ENCODE measurements around the gene GFM2. TPM values are rescaled to one million over a fixed set of nuclear protein-coding genes. Genes with fewer than 3 reads are reported as not detected.

GFM2 gene
- total and polyA plus RNA-seq, 2 of the 13 experiments (the other 11 are each of a cell fraction or from before 2014, with no cell fraction given): 22.0 to 41.6 TPM

DNA sequence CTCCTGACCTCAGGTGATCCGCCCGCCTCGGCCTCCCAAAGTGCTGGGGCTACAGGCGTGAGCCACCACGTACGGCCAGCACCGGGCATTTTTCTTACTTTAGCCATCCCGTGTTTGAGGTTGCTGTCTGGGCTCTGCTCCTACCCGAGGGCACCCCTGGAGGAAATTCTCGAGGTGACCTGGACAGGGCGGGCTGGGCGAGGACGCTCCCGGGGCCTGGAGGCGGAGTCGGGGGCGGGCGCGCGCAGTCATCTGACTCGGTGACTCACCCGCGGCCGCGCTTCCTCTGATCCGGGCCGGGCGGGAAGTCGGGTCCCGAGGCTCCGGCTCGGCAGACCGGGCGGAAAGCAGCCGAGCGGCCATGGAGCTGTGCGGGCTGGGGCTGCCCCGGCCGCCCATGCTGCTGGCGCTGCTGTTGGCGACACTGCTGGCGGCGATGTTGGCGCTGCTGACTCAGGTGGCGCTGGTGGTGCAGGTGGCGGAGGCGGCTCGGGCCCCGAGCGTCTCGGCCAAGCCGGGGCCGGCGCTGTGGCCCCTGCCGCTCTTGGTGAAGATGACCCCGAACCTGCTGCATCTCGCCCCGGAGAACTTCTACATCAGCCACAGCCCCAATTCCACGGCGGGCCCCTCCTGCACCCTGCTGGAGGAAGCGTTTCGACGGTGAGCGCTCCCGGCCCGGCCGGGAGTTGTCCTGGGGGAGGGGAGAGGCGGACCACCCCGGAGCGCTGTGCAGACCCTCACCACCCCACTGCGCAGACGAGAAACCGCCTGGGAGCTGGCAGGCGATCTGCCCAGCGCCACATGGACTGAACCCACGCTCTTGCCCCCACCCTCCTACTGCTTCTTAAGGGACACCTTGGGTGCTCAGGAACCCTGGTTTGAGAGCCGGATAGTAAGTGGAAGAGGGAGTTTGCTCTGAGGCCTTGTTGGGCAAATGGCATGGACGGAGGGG is 81.7 kb downstream of the GFM2 start, which contains the start of gene HEXB:
Gene HEXB (plus strand): TSS at position 334 of the 952 bp plus-strand sequence. CDS start 28 bp downstream, at position 362.
- CTCF ChIA-PET (ENCODE audit: low intra/inter-chr PET ratio, low total read pairs): no interaction called here
- no TSS peak for BruUV-seq (replicated peaks)
- H3K9me3 ChIP-seq (ENCODE audit: low read length): no peaks in the 10 kb centered on the region
- H3K4me1 ChIP-seq (ENCODE audit: insufficient read depth, low read length): peaks cover 27% of the 10 kb centered on the region
- DNase-seq (ENCODE audit: low spot score): peak; percentile 73
- in situ Hi-C loops (cut with HindIII; ENCODE audit: extremely low pct_ligation_motif_present, low pct_unique_long_range_greater_than_20kb): loop anchor here (25.0 kb wide), 1 partner anchor 827 kb away; the partner anchor contains the start of genes CERT1 and POLK
- peak within 1 kb of the TSS; percentile 67 for H3K27ac ChIP-seq (ENCODE audit: extremely low read length, insufficient read depth, low read length)
- intact Hi-C loops (cut with micrococcal nuclease; ENCODE audit: unreplicated experiment): no loop called here
- peaks cover 3% of the 10 kb centered on the region for H3K79me2 ChIP-seq (ENCODE audit: insufficient read depth, low read length)
- POLR2A ChIA-PET: interaction anchor here (0.7 to 1.5 kb wide), 4 partner anchors 11 to 44 kb away, joined by 3 to 6 read pairs (median 3); partner anchors contain the start of gene ENC1
- no peaks in the 10 kb centered on the region for H3K27me3 ChIP-seq (ENCODE audit: control insufficient read depth in 1 of 2, insufficient read depth in 2 of 2, low read length in 2 of 2)
- no peaks in the 10 kb centered on the region for H4K20me1 ChIP-seq (ENCODE audit: insufficient read depth, low read length)
- peaks cover 2 to 6% of the 10 kb centered on the region in 2 experiments; a peak in 1 of 5 replicates for H3K36me3 ChIP-seq (replicated peaks in 1 of 2; ENCODE audit: control insufficient read depth in 1 of 2, insufficient read depth in 2 of 2, low read length in 2 of 2)
- peak within 1 kb of the TSS; percentile 84 to 92 (median 88) for H3K4me3 ChIP-seq (replicated peaks in 1 of 3; ENCODE audit: insufficient read depth in 1 of 3, low read depth in 2 of 3, low read length in 3 of 3)
- no peak for FAIRE-seq
- no peak within 1 kb of the TSS for H2AFZ ChIP-seq (ENCODE audit: low read length)
- peak within 1 kb of the TSS; percentile 89 for H3K4me2 ChIP-seq (ENCODE audit: low read depth, low read length)
- peak; percentile 93 for ATAC-seq
- peak within 1 kb of the TSS; percentile 81 for H3K9ac ChIP-seq (ENCODE audit: insufficient read depth, low read depth, low read length)
- 2% methylated on average over 42 of the region's 78 CpGs for WGBS (ENCODE audit: low lambda C conversion rate)
- TF ChIP-seq GABPA (IDR thresholded peaks at IDR 0.05; ENCODE audit: low read depth, low read length) (no peak), GABPA (CRISPR knock-in tag; IDR thresholded peaks at IDR 0.05; ENCODE audit: low read depth) (no peak), ZNF703 (CRISPR knock-in tag; IDR thresholded peaks at IDR 0.05; ENCODE audit: borderline replicate concordance) (peak; percentile 53; the same call in 1 of the 2 replicates), ZNF276 (CRISPR knock-in tag; IDR thresholded peaks at IDR 0.05; ENCODE audit: low read depth) (0 out of 2 replicates have a peak, but pooled peaks have one; percentile 30), CC2D1A (CRISPR knock-in tag; IDR thresholded peaks at IDR 0.05) (no peak), FOSL2 (CRISPR knock-in tag; IDR thresholded peaks at IDR 0.05) (peak; percentile 97), PHB2 (IDR thresholded peaks at IDR 0.05; ENCODE audit: partially characterized antibody) (no peak), ZNF253 (CRISPR knock-in tag; IDR thresholded peaks at IDR 0.05; ENCODE audit: borderline replicate concordance) (no peak), HOMEZ (CRISPR knock-in tag; IDR thresholded peaks at IDR 0.05; ENCODE audit: low read depth) (0 out of 2 replicates have a peak, but pooled peaks have one; percentile 23), ZNF230 (CRISPR knock-in tag; IDR thresholded peaks at IDR 0.05) (peak; percentile 42; the same call in 1 of the 2 replicates), ELF3 (CRISPR knock-in tag; IDR thresholded peaks at IDR 0.05) (peak; percentile 64; the same call in 1 of the 2 replicates), MEIS1 (CRISPR knock-in tag; IDR thresholded peaks at IDR 0.05; ENCODE audit: borderline replicate concordance) (peak; percentile 40; the same call in 1 of the 2 replicates), ZNF589 (CRISPR knock-in tag; conservative IDR thresholded peaks at IDR 0.05) (0 out of 2 replicates have a peak, but pooled peaks have one; percentile 39), ADNP (CRISPR knock-in tag; IDR thresholded peaks at IDR 0.05) (no peak), ZFY (CRISPR knock-in tag; IDR thresholded peaks at IDR 0.05) (peak; percentile 90), ZNF773 (CRISPR knock-in tag; IDR thresholded peaks at IDR 0.05; ENCODE audit: borderline replicate concordance) (no peak)
- TF ChIP-seq, protein P1, sequence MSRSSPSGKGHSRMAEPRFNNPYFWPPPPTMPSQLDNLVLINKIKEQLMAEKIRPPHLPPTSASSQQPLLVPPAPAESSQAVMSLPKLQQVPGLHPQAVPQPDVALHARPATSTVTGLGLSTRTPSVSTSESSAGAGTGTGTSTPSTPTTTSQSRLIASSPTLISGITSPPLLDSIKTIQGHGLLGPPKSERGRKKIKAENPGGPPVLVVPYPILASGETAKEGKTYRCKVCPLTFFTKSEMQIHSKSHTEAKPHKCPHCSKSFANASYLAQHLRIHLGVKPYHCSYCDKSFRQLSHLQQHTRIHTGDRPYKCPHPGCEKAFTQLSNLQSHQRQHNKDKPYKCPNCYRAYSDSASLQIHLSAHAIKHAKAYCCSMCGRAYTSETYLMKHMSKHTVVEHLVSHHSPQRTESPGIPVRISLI (CRISPR knock-in tag; IDR thresholded peaks at IDR 0.05; ENCODE audit: borderline replicate concordance): no peak
- TF ChIP-seq, protein P2, sequence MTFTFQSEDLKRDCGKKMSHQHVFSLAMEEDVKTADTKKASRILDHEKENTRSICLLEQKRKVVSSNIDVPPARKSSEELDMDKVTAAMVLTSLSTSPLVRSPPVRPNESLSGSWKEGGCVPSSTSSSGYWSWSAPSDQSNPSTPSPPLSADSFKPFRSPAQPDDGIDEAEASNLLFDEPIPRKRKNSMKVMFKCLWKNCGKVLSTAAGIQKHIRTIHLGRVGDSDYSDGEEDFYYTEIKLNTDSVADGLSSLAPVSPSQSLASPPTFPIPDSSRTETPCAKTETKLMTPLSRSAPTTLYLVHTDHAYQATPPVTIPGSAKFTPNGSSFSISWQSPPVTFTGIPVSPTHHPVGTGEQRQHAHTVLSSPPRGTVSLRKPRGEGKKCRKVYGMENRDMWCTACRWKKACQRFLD (CRISPR knock-in tag; IDR thresholded peaks at IDR 0.05; ENCODE audit: borderline replicate concordance): no peak
